ENCODE measurements around the gene MCRIP1.

DNA sequence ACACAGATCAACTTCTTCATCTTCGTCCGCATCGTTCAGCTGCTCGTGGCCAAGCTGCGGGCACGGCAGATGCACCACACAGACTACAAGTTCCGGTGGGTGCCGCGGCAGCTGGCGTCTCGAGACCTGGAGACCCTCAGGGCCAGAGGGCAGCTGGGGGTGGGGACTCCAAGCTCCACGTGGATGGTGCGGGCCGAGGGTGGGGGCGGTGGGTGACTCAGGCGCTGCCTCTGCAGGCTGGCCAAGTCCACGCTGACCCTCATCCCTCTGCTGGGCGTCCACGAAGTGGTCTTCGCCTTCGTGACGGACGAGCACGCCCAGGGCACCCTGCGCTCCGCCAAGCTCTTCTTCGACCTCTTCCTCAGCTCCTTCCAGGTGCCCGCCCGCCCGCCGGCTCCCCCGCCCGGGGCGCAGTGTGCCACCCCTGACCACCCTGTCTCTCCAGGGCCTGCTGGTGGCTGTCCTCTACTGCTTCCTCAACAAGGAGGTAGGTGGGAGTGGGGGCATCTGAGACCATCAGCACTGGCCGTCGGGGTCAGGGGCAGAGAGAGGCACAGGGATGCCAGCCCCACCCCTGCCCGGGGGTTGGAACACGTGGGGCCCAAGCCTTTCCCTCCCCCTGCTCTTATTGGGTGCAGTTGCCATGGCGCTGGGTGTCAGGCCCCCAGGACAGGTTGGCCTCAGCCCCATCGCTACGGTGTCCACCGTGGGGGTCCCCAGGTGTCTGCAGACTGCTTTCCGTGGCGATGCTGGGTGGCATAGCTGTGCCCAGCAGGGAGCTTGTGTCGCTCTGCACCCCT lies 20.3 kb downstream of the MCRIP1 start:
- TF ChIP-seq, protein P1, sequence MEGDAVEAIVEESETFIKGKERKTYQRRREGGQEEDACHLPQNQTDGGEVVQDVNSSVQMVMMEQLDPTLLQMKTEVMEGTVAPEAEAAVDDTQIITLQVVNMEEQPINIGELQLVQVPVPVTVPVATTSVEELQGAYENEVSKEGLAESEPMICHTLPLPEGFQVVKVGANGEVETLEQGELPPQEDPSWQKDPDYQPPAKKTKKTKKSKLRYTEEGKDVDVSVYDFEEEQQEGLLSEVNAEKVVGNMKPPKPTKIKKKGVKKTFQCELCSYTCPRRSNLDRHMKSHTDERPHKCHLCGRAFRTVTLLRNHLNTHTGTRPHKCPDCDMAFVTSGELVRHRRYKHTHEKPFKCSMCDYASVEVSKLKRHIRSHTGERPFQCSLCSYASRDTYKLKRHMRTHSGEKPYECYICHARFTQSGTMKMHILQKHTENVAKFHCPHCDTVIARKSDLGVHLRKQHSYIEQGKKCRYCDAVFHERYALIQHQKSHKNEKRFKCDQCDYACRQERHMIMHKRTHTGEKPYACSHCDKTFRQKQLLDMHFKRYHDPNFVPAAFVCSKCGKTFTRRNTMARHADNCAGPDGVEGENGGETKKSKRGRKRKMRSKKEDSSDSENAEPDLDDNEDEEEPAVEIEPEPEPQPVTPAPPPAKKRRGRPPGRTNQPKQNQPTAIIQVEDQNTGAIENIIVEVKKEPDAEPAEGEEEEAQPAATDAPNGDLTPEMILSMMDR (IDR thresholded peaks at IDR 0.05; ENCODE audit: low read length), result no peak
- no peak for TF ChIP-seq EZH2 (IDR thresholded peaks at IDR 0.05; ENCODE audit: borderline replicate concordance, low read length)

Data from OCI-LY1 (cell line).